AG04449 (cell line): ENCODE results near the gene MTX1.

Experiments used
- CTCF ChIA-PET: fragments of 350-600 bp; formaldehyde crosslinking; extraction: SDS; loops from one replicate; lab custom pipeline; 2021; ENCODE audit warnings: antibody characterized with exemption; lab: Yijun Ruan, JAX
- POLR2A ChIA-PET: fragments of 400-600, 350-600 bp; formaldehyde crosslinking; extraction: SDS; loops from one replicate; lab custom pipeline; 2020; ENCODE audit warnings: antibody characterized with exemption, inconsistent platforms; lab: Yijun Ruan, JAX
- DNase-seq: peaks from one replicate; pipeline ENCODE4 v3.0.0-alpha.2; 2010; ENCODE audit warnings: low read depth, low spot score
- H3K4me3 ChIP-seq: 2 replicates; pipeline ENCODE4 v1.5.1; 2011; ENCODE audit warnings: low read depth, mild to moderate bottlenecking, control low read depth, low read length
- TF ChIP-seq, protein P1 (sequence below): IDR thresholded peaks from one replicate; pipeline ENCODE4 v1.5.1; 2011; ENCODE audit warnings: mild to moderate bottlenecking, moderate library complexity, low read length, control low read depth, inconsistent platforms; ENCODE audit not compliant: insufficient read depth; ENCODE audit errors: missing control alignments

Gene MTX1

DNA sequence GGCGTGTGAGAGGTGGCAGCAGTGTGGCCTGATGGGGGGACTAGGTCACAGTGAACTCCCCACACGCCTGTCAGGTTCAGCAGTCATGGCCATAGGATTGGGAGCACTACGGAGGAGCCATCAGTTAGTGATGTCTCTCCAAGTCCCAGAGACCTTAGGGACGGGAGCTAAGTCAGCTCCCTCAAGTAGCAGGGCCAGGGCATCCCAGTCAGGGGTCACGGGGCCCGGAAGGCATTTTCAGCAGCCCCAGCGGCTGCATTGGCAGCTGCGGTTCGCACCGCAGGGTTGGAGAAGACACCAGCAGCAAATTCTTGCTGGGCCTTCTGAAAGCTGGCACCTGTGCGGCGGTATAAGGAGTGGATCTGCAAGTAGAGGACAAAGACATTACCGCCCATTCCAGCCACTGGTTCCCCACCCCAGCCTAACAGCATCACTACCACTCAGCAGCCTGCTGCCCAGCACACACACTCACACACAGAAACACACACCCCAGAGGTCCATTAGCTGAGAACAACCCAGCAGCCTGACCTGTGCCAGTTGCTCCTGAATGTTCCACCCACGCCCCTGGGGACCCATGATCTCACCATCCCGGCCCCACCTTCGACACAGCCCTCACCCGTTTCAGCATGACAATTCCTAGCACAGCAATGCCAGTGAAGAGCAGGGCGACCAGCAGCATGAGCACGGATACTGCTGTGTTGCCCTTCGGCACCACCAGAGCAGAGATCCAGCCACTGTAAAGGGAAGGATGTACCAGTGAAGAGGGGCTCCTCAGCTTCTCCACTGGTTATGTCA is 47.8 kb downstream of the MTX1 start:
- ChIA-PET CTCF (interaction anchor here (0.7 to 11.3 kb wide), 8 partner anchors 9 to 353 kb away, joined by 3 to 253 read pairs (median 5); partner anchors contain the start of genes CLK2, HCN3, KRTCAP2 and RUSC1), POLR2A (no interaction called here)
- peak overlapping the region; percentile 81 for H3K4me3 ChIP-seq
- TF ChIP-seq, protein P1, sequence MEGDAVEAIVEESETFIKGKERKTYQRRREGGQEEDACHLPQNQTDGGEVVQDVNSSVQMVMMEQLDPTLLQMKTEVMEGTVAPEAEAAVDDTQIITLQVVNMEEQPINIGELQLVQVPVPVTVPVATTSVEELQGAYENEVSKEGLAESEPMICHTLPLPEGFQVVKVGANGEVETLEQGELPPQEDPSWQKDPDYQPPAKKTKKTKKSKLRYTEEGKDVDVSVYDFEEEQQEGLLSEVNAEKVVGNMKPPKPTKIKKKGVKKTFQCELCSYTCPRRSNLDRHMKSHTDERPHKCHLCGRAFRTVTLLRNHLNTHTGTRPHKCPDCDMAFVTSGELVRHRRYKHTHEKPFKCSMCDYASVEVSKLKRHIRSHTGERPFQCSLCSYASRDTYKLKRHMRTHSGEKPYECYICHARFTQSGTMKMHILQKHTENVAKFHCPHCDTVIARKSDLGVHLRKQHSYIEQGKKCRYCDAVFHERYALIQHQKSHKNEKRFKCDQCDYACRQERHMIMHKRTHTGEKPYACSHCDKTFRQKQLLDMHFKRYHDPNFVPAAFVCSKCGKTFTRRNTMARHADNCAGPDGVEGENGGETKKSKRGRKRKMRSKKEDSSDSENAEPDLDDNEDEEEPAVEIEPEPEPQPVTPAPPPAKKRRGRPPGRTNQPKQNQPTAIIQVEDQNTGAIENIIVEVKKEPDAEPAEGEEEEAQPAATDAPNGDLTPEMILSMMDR, result no peak
- no peak for DNase-seq

DNA sequence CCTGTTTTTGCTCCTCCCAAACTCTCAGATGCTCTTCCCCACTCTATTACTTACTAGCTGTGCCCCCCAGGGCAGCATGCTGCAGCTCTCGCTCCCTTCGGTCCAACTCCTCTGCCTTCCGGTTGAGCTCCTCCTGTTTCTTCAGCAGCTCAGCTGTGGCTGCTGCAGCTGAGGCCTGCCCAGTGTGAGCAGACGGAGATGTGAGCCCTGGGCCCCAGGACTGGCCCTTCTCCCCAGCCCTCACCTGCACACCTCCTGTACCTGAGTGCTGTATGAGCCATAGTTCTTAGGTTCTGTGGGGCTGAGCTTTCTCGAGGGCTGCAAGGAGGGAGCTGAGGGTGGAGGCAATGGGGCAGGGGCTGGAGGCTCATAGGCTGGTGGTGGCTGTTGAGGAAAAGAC is 51.8 kb downstream of the MTX1 start:
- ChIA-PET POLR2A (interaction anchor here (1.1 to 1.6 kb wide), 2 partner anchors 9 to 17 kb away, joined by 3 to 6 read pairs; no protein-coding TSS in a partner anchor), CTCF (interaction anchor here (0.6 to 4.8 kb wide), 7 partner anchors 10 to 66 kb away, joined by 3 to 97 read pairs (median 3); no protein-coding TSS in a partner anchor)
- no peak overlapping the region for H3K4me3 ChIP-seq
- TF ChIP-seq, protein P1, result no peak
- DNase-seq, result no peak

DNA sequence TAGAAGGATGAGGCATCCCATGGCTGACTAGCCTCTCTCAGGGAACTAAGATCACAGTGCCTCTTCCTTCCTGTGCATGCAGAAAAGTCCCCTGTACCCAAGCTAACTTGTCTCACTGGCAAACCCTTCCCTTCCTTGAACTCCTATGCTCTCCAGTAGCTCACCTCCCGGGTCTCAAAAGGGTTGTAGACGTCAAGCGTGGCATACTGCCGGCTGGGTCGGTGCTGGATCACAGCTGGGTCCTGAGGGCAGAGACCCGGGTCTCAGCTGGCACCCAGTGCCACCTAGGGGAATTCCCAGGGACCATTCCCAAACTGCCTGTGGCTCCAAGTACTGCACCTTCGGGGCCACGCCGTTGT is 53.0 kb downstream of the MTX1 start:
- ChIA-PET POLR2A (interaction anchor here (0.7 to 1.7 kb wide), 5 partner anchors 10 to 62 kb away, joined by 3 to 13 read pairs (median 4); partner anchors contain the start of genes CLK2 and MTX1), CTCF (interaction anchor here (0.8 to 4.8 kb wide), 6 partner anchors 11 to 67 kb away, joined by 3 to 97 read pairs (median 3); partner anchors contain the start of gene RUSC1)
- TF ChIP-seq, protein P1, result peak; percentile 7
- DNase-seq, result no peak
- H3K4me3 ChIP-seq, result peak overlapping the region; percentile 97

DNA sequence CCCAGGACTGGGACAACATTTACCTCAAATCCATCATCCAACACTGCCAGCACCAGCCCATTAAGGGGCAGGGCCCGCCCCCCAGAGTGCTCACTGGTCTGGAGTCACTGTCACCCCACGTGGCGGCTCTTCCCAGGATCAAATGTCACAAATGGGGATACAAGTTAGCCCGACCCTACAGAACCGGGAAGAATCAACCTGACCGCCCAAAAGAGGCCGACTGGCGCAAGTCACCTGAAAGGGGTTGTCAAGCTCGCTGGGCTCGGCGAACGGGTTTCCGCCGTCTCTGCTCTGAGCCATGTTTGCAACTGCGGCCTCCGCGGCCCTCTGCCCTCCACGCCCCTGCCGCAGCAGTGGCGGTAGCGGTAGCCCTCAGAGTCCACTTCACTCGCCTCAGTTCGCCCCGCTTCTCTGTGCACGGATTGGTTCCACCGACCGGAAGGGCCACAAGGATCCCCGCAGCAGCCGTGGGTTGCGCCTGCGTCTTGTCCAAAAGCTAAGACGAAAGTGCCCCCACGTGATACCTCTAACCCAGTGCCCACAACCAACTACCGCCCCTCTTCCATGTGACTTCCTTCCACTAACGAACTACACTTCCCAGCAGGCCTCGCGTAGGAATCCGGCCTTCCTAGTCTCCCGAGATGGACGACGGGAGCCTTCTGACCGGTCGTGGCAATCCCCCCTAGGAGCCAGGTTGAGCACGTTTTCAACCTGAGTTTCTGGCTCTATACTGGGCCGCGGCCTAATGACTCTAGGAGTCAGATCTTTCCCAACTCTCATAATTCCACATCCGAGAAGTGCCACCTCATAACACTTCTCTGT is 53.6 kb downstream of the MTX1 start, which contains the start of gene SCAMP3:
Gene SCAMP3, minus strand, starts transcription at position 509 of the 822 bp plus-strand sequence. Its CDS starts 209 bp downstream, at position 300.
- TF ChIP-seq, protein P1, result no peak
- CTCF ChIA-PET, result interaction anchor here (0.8 to 4.8 kb wide), 3 partner anchors 12 to 62 kb away, joined by 3 to 97 read pairs (median 4); partner anchors contain the start of gene RUSC1
- peak; percentile 92 for DNase-seq
- POLR2A ChIA-PET, result interaction anchor here (0.8 to 1.7 kb wide), 8 partner anchors 11 to 61 kb away, joined by 3 to 13 read pairs (median 4); partner anchors contain the start of genes CLK2, HCN3 and MTX1
- H3K4me3 ChIP-seq, result peak within 1 kb of the TSS; percentile 97

- POLR2A ChIA-PET, result interaction anchor here (0.9 kb wide), 1 partner anchor 10 kb away, joined by 5 read pairs; the partner anchor contains the start of gene CLK2
- DNase-seq, result no peak
- H3K4me3 ChIP-seq, result no peak overlapping the region
- CTCF ChIA-PET, result interaction anchor here (1.0 to 5.3 kb wide), 3 partner anchors 9 to 61 kb away, joined by 3 to 77 read pairs (median 7); no protein-coding TSS in a partner anchor
- TF ChIP-seq, protein P1, result no peak
These were observed 54.6 kb downstream of the MTX1 start for GRCh38 chr1:155263067-155263466.
